Hepatocyte (in vitro differentiated cells): Measurements from ENCODE around the gene CHST11. TPM values are rescaled to one million over a fixed set of nuclear protein-coding genes. Genes with fewer than 3 reads are reported as not detected.

Experiments used
- DNase-seq: peaks from one replicate; pipeline ENCODE4 v3.0.0-alpha.2; 2016; ENCODE audit warnings: low spot score
- H2AFZ ChIP-seq: fragments of 200-600 bp; sonication (generic); 2 replicates; pipeline ENCODE4 v1.6.0; 2016; ENCODE audit warnings: antibody characterized with exemption, mild to moderate bottlenecking
- H3K27ac ChIP-seq: fragments of 200-600 bp; sonication (generic); 2 replicates; pipeline ENCODE4 v1.5.1; 2016; ENCODE audit warnings: mild to moderate bottlenecking
- H3K27me3 ChIP-seq: fragments of 200-600 bp; sonication (generic); 2 replicates; pipeline ENCODE4 v1.6.1; 2016
- H3K36me3 ChIP-seq: fragments of 200-600 bp; sonication (generic); replicated peaks from 2 replicates; pipeline ENCODE4 v1.5.1; 2016; ENCODE audit warnings: low read depth; ENCODE audit not compliant: insufficient read depth
- H3K4me1 ChIP-seq: fragments of 200-600 bp; sonication (generic); 2 replicates; pipeline ENCODE4 v1.5.1; 2016; ENCODE audit warnings: mild to moderate bottlenecking, moderate library complexity; ENCODE audit not compliant: insufficient read depth
- H3K4me2 ChIP-seq: fragments of 200-600 bp; sonication (generic); 2 replicates; pipeline ENCODE4 v1.6.0; 2016
- H3K4me3 ChIP-seq: fragments of 200-600 bp; sonication (generic); 2 replicates; pipeline ENCODE4 v1.5.1; 2016; ENCODE audit warnings: mild to moderate bottlenecking
- H3K79me2 ChIP-seq: fragments of 200-600 bp; sonication (generic); 2 replicates; pipeline ENCODE4 v1.6.0; 2017; ENCODE audit warnings: mild to moderate bottlenecking
- H3K9me2 ChIP-seq: fragments of 200-600 bp; sonication (generic); replicated peaks from 2 replicates; pipeline ENCODE4 v1.6.0; 2017; ENCODE audit warnings: mild to moderate bottlenecking; ENCODE audit not compliant: insufficient read depth
- H3K9me3 ChIP-seq: fragments of 200-600 bp; sonication (generic); 2 replicates; pipeline ENCODE4 v1.5.1; 2016; ENCODE audit warnings: low read depth, mild to moderate bottlenecking
- H4K20me1 ChIP-seq: fragments of 200-600 bp; sonication (generic); 2 replicates; pipeline ENCODE4 v1.6.0; 2016; ENCODE audit warnings: mild to moderate bottlenecking; ENCODE audit not compliant: insufficient read depth, poor library complexity, severe bottlenecking
- CTCF ChIP-seq: fragments of 200-600 bp; sonication (generic); IDR thresholded peaks from 2 replicates; pipeline ENCODE4 v1.5.1; 2016; ENCODE audit warnings: antibody characterized with exemption, mild to moderate bottlenecking; ENCODE audit not compliant: poor library complexity
- EZH2 ChIP-seq: fragments of 200-600 bp; sonication (generic); IDR thresholded peaks from 2 replicates; pipeline ENCODE4 v1.6.1; 2016; ENCODE audit warnings: antibody characterized with exemption, mild to moderate bottlenecking, borderline replicate concordance
- EZH2phosphoT487 ChIP-seq: fragments of 200-600 bp; sonication (generic); IDR thresholded peaks from one replicate; pipeline ENCODE4 v1.6.1; 2018; ENCODE audit warnings: antibody characterized with exemption, mild to moderate bottlenecking, low read depth, moderate library complexity; ENCODE audit not compliant: unreplicated experiment, severe bottlenecking
- WGBS: methylation state at CpG from one replicate; pipeline ENCODE4 v1.1.6; 2016; ENCODE audit warnings: low lambda C conversion rate; ENCODE audit errors: missing lambda C conversion rate; 5-methylcytosine and 5-hydroxymethylcytosine counted together
- polyA plus RNA-seq: library from polyadenylated mRNA; unstranded; fragments of >200 nt; fragmentation: Nextera tagmentation; extraction: Ambion mirVana; gene quantifications from 2 replicates; pipeline ENCODE4 v1.2.1, GENCODE V29; 2016
- total RNA-seq: library from RNA; depleted of rRNA; stranded (reverse); fragments of >200 nt; gene quantifications from 2 replicates; pipeline ENCODE4 v1.2.3, GENCODE V29; 2014

Gene CHST11
- total and polyA plus RNA-seq, 2 experiments from 2014 or later, result 5.2 to 8.9 TPM

- no peak for DNase-seq
- H3K9me3 ChIP-seq, result no peaks in the 10 kb centered on the region
These were observed 29.2 kb upstream of the CHST11 start for GRCh38 chr12:104427547-104427938.

GRCh38 chr12:104433061-104433460 lies 23.7 kb upstream of the CHST11 start:
- no peaks in the 10 kb centered on the region for H3K4me1 ChIP-seq
- H3K4me3 ChIP-seq, result no peak overlapping the region
- DNase-seq, result no peak
- no peaks in the 10 kb centered on the region for H3K79me2 ChIP-seq
- no peaks in the 10 kb centered on the region for H3K9me3 ChIP-seq
- H2AFZ ChIP-seq, result no peak overlapping the region
- H3K4me2 ChIP-seq, result no peak overlapping the region
- 95% methylated on average over 10 of the region's 10 CpGs for WGBS
- no peaks in the 10 kb centered on the region for H3K36me3 ChIP-seq
- no peak for TF ChIP-seq EZH2phosphoT487
- TF ChIP-seq EZH2, result no peak
- TF ChIP-seq CTCF, result no peak
- no peaks in the 10 kb centered on the region for H3K27me3 ChIP-seq
- H3K9me2 ChIP-seq, result no peaks in the 10 kb centered on the region
- no peak overlapping the region for H3K27ac ChIP-seq
- no peaks in the 10 kb centered on the region for H4K20me1 ChIP-seq

More at GRCh38 chr12:104427547-104427938, 29.2 kb upstream of the CHST11 start:
- Histone ChIP-seq H4K20me1 (no peaks in the 10 kb centered on the region), H3K4me1 (no peaks in the 10 kb centered on the region), H3K36me3 (no peaks in the 10 kb centered on the region), H3K27me3 (no peaks in the 10 kb centered on the region), H2AFZ (no peak overlapping the region), H3K4me2 (no peak overlapping the region), H3K27ac (no peak overlapping the region), H3K79me2 (no peaks in the 10 kb centered on the region), H3K9me2 (no peaks in the 10 kb centered on the region), H3K4me3 (no peak overlapping the region)
- 100% methylated on average over 1 of the region's 1 CpG for WGBS
- TF ChIP-seq EZH2phosphoT487 (no peak), CTCF (no peak), EZH2 (no peak)

- Histone ChIP-seq H2AFZ (no peak overlapping the region), H4K20me1 (no peaks in the 10 kb centered on the region), H3K4me2 (no peak overlapping the region), H3K4me3 (no peak overlapping the region), H3K79me2 (no peaks in the 10 kb centered on the region), H3K27me3 (no peaks in the 10 kb centered on the region), H3K4me1 (no peaks in the 10 kb centered on the region), H3K9me2 (no peaks in the 10 kb centered on the region), H3K36me3 (no peaks in the 10 kb centered on the region), H3K27ac (no peak overlapping the region), H3K9me3 (no peaks in the 10 kb centered on the region)
- 85% methylated on average over 1 of the region's 1 CpG for WGBS
- no peak for DNase-seq
- TF ChIP-seq CTCF, result no peak
These were observed 22.6 kb upstream of the CHST11 start for GRCh38 chr12:104434129-104434528.

GRCh38 chr12:104435175-104435574 lies 21.6 kb upstream of the CHST11 start:
- Histone ChIP-seq H3K4me1 (no peaks in the 10 kb centered on the region), H3K79me2 (no peaks in the 10 kb centered on the region), H3K4me3 (no peak overlapping the region), H2AFZ (no peak overlapping the region), H4K20me1 (no peaks in the 10 kb centered on the region), H3K9me3 (no peaks in the 10 kb centered on the region), H3K27ac (no peak overlapping the region), H3K9me2 (no peaks in the 10 kb centered on the region), H3K36me3 (no peaks in the 10 kb centered on the region), H3K27me3 (no peaks in the 10 kb centered on the region), H3K4me2 (no peak overlapping the region)
- TF ChIP-seq CTCF, result no peak
- no peak for TF ChIP-seq EZH2phosphoT487
- no peak for TF ChIP-seq EZH2
- no peak for DNase-seq
- WGBS, result 77% methylated on average over 4 of the region's 4 CpGs
